Hepatocyte (in vitro differentiated cells): ENCODE results near the gene ACRBP.

Experiments used
- EZH2 ChIP-seq: fragments of 200-600 bp; sonication (generic); IDR thresholded peaks from 2 replicates; pipeline ENCODE4 v1.6.1; 2016; ENCODE audit warnings: antibody characterized with exemption, mild to moderate bottlenecking, borderline replicate concordance
- EZH2phosphoT487 ChIP-seq: fragments of 200-600 bp; sonication (generic); IDR thresholded peaks from one replicate; pipeline ENCODE4 v1.6.1; 2018; ENCODE audit warnings: antibody characterized with exemption, mild to moderate bottlenecking, low read depth, moderate library complexity; ENCODE audit not compliant: unreplicated experiment, severe bottlenecking
- TF ChIP-seq, protein P1 (sequence below): fragments of 200-600 bp; sonication (generic); IDR thresholded peaks from 2 replicates; pipeline ENCODE4 v1.5.1; 2016; ENCODE audit warnings: antibody characterized with exemption, mild to moderate bottlenecking; ENCODE audit not compliant: poor library complexity

DNA sequence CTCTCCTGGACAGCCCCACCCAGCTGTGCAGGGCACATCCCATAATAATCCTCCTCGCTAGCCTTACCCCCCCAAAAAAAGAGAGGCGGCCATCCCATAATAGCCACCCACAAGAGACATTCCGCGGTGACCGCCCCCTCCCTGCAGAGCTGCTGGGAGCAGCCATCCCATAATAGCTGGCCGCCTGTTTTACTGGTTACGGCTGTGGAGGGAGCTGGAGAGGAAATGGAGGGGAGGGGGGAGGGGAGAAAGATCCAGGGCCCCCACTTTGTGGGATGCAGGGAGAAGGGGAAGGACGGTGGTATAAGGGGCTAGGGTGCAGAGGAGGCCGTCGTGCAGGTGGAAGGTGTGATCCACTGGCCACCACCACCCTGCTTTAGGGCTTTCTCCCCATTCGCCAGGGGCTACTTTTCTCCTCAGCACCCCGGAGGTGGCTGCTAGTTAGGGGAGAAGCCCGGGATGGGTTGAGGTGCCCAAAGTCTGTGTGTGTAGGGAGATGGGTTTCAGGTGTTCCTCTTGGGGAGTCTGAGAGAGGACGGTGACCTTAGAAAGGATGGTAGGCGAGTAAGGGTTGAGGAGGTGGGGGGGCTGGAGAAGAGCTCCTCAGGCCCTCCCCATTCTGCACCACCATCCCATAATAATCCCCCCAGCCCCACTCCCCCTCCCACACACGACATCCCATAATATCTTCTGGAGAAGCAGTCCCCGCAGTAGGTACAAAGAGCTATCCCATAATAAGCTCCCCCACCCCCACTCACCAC, 34.0 kb downstream of the ACRBP start:
- TF ChIP-seq, protein P1, sequence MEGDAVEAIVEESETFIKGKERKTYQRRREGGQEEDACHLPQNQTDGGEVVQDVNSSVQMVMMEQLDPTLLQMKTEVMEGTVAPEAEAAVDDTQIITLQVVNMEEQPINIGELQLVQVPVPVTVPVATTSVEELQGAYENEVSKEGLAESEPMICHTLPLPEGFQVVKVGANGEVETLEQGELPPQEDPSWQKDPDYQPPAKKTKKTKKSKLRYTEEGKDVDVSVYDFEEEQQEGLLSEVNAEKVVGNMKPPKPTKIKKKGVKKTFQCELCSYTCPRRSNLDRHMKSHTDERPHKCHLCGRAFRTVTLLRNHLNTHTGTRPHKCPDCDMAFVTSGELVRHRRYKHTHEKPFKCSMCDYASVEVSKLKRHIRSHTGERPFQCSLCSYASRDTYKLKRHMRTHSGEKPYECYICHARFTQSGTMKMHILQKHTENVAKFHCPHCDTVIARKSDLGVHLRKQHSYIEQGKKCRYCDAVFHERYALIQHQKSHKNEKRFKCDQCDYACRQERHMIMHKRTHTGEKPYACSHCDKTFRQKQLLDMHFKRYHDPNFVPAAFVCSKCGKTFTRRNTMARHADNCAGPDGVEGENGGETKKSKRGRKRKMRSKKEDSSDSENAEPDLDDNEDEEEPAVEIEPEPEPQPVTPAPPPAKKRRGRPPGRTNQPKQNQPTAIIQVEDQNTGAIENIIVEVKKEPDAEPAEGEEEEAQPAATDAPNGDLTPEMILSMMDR, result no peak
- no peak for TF ChIP-seq EZH2
- TF ChIP-seq EZH2phosphoT487, result no peak
